Bone marrow (tissue), 2 donors: ENCODE measurements around the gene GH2.
"Not testable (repeated sequence)": the region's sequence is repeated elsewhere in the genome, so short reads cannot be mapped to it uniquely, and the experiment has no call there.

Experiments
- DNase-seq, 2 donors: peaks; one replicate each; lab custom pipeline; 2025; lab: John Stamatoyannopoulos, UW

GH2 gene

GRCh38 chr17:63881935-63882601, at the start of gene GH2:
Gene GH2 (minus strand): TSS chr17:63881944. CDS start chr17:63881801, 143 bp downstream.
- DNase-seq = peak in 1 of 2 donors; percentile 4

GRCh38 chr17:63930951-63931575, 49.3 kb upstream of the GH2 start:
- peak; percentile 12 to 60 for DNase-seq

GRCh38 chr17:63929860-63930766, 48.4 kb upstream of the GH2 start:
- DNase-seq = no peak

- DNase-seq = no peak
These were observed 47.4 kb upstream of the GH2 start for GRCh38 chr17:63928966-63929695.

GRCh38 chr17:63928172-63928666, 46.5 kb upstream of the GH2 start:
- DNase-seq = no peak

- no peak for DNase-seq
These were observed 45.9 kb upstream of the GH2 start for GRCh38 chr17:63927464-63928171.

- no peak for DNase-seq
These were observed 44.4 kb upstream of the GH2 start for GRCh38 chr17:63926164-63926563.

GRCh38 chr17:63925615-63926014, 43.9 kb upstream of the GH2 start:
- DNase-seq = no peak

- DNase-seq = not testable (repeated sequence)
These were observed 40.7 kb upstream of the GH2 start for GRCh38 chr17:63922402-63922801.

GRCh38 chr17:63920779-63921178, 39.0 kb upstream of the GH2 start:
- DNase-seq = not testable (repeated sequence)

GRCh38 chr17:63920050-63920449, 38.3 kb upstream of the GH2 start:
- DNase-seq = not testable (repeated sequence)

- DNase-seq = peak; percentile 29 to 72
These were observed 37.6 kb upstream of the GH2 start for GRCh38 chr17:63919311-63919723.

GRCh38 chr17:63918789-63919305, 37.1 kb upstream of the GH2 start, which contains the start of gene GH1:
Gene GH1 (minus strand): TSS chr17:63918839. CDS start chr17:63918776, 63 bp downstream.
- not testable (repeated sequence) for DNase-seq

GRCh38 chr17:63918305-63918704, 36.6 kb upstream of the GH2 start:
- DNase-seq = no peak

GRCh38 chr17:63917646-63918045, 35.9 kb upstream of the GH2 start:
- no peak for DNase-seq

- DNase-seq = not testable (repeated sequence)
These were observed 35.5 kb upstream of the GH2 start for GRCh38 chr17:63917206-63917605.

- no peak for DNase-seq
These were observed 34.9 kb upstream of the GH2 start for GRCh38 chr17:63916566-63917185.

- not testable (repeated sequence) for DNase-seq
These were observed 34.0 kb upstream of the GH2 start for GRCh38 chr17:63915753-63916152.

- DNase-seq = no peak
These were observed 32.7 kb upstream of the GH2 start for GRCh38 chr17:63914471-63914870.

- peak; percentile 9 to 12 for DNase-seq
These were observed 29.9 kb upstream of the GH2 start for GRCh38 chr17:63911657-63912100.
